GM19468 (cell line): ENCODE results near the gene MYO10.
"Not testable (repeated sequence)": the region's sequence is repeated elsewhere in the genome, so short reads cannot be mapped to it uniquely, and the experiment has no call there.

Experiments
- ATAC-seq: cut with Tn5 transposase; IDR thresholded peaks from one replicate; pipeline ENCODE4 v1.9.1; 2021; ENCODE audit warnings: mild to moderate bottlenecking, moderate library complexity, moderate number of reproducible peaks; ENCODE audit not compliant: unreplicated experiment; ENCODE audit errors: extremely low read depth

The MYO10 gene

GRCh38 chr5:16834029-16834428, 102.1 kb downstream of the MYO10 start:
- ATAC-seq: no peak

GRCh38 chr5:16831326-16831725, 104.8 kb downstream of the MYO10 start:
- ATAC-seq: not testable (repeated sequence)

GRCh38 chr5:16827755-16828154, 108.3 kb downstream of the MYO10 start:
- no peak for ATAC-seq

DNA sequence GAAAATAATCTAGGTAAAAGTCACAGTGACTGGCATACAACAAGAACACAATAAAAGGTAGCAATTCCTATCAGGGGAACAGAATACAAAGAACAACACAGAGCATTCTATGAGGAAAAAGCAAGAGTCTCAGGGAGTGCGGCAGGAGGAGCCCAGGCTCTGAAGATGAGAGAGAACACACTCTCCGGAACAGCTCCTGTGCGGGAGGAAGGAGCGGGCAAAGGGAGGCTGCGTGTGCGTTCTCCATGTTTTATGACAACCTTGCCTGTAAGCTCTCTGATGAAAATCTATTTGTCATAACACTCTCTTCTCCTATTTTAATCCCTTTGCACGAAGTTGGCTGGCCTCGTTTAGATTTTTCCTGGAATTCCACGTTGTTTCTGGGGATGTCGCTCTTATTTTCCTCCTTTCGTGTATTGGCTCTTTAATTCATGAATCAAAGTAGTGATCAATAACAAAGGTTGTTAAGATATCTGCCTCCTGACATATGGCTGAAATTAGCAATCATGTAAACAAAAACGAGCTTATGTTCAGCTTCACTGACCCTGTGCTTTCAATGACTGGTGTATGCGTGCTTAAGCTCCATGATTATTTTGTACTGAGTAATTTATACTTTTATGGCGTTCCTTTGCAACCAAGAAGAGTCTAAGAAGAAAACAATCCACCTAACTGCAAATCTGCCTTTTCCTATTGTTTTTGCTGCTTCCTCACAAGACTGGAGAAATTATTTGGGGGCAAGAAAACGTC, 109.5 kb downstream of the MYO10 start:
- no peak for ATAC-seq

- no peak for ATAC-seq
These were observed 116.4 kb downstream of the MYO10 start for GRCh38 chr5:16819522-16820167.

DNA sequence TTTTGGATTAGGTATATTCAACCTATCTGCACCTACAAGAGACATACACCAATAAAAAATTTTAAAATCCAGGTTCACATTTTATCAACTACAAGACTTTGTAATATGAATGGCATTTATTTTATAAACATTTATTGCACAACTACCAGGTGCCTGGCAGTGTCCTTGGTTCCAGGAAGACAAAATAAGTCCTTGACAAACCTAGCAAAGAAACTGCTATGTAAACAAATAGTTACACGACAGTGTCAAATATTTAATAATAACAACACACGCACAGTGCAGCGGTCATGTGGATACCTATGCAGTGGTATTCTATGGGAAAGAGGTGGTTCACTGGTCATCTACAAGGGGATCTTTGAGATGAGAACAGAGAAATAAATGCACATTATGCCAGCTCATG, 120.7 kb downstream of the MYO10 start:
- no peak for ATAC-seq

DNA sequence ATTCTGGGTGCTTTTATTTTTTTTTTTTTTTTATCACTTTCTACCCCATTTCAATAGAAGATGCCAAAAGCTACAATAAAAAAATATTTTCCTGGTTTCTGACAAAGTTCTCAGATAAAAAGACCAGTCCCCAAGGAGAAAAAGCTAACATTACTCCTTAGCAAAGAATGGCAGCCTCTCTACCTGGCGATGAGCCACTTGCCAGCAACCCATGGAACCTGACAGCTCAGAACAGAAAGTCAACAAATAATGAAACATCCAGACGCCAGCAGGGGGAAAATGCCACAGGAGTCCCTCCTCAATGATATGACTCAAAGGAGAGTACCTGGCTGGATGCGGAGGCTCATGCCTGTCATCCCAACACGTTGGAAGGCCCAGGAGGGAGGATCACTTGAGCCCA, 123.2 kb downstream of the MYO10 start:
- ATAC-seq: no peak

DNA sequence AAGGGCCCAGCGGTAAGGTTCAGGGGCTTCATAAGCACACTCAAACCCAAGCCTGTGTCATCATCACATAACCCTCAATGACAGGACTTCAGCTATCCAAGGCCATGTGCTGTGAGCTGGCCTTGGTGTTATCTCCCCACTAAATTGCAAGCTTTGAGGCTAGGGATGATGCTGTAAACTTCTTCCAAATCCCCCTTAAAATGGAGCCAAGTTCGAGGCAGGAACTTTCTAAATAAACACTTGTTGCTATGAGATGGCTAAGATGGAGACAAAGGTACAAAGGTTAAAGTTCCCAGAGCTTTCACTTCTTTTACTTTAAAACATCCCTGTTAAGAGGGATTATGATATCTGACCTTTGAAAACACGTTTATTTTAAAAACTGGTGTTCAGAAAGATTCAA, 123.6 kb downstream of the MYO10 start:
- no peak for ATAC-seq

DNA sequence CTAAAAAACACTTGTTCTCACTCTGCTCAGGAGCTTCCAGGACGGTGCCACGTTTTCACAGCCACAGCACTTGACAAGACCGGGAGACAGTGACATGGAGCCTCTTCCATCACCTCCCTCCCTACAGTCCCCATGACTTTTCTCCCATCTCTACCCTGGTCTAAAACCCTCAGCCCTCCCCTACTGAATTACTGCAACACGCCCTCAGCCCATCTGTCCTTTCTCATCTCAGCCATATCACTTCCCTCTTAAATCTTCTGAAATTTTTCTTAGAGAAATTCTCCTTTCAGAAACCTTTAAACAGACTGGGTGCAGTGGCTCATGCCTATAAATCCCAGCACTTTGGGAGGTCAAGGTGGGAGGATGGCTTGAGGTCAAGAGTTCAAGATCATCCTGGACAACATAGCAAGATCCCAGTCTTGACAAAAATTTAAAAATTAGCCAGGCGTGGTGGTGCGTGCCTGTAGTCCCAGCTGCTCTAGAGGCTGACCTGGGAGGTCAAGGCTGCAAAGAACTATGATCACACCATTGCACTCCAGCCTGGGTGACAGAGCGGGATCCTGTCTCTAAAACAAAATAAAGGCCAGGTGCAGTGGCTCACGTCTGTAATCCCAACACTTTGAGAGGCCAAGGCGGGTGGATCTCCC, 125.8 kb downstream of the MYO10 start:
- ATAC-seq: no peak

- no peak for ATAC-seq
These were observed 126.5 kb downstream of the MYO10 start for GRCh38 chr5:16809395-16810207.

DNA sequence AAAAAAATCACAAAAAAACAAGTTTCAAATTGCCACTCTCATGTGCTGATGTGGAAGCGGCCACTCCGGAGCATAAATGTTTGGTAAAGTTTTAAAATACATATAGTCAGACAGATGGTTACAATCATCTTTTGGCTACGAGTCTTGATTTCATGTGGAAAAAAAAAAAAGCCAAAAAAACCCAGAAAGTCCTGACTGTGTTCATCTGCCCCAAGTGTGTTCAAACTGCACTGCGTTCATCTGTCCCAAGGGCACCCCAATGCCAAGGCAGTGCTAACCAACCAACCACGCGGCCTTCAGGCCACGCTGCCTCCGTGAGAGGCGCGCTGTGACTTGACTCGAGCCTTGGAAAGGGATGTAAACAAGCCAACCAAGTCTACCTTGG, 127.1 kb downstream of the MYO10 start:
- no peak for ATAC-seq

- no peak for ATAC-seq
These were observed 128.1 kb downstream of the MYO10 start for GRCh38 chr5:16808021-16808420.

DNA sequence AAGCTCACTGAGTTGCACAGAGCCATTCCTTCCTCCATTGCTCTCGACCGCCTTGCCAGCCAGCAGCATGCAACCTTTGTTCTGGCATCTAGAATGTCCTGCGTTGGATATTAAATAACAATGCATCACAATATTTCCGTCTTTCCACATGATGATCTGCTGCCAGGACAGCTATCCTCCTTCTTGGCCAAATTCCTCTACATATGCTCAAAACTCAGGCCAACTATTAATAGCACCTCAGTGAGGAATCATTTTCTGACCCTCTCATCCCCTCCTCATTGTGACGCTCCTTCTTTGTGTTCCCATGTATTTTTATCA, 128.6 kb downstream of the MYO10 start:
- ATAC-seq: no peak

- no peak for ATAC-seq
These were observed 129.2 kb downstream of the MYO10 start for GRCh38 chr5:16806711-16807546.

DNA sequence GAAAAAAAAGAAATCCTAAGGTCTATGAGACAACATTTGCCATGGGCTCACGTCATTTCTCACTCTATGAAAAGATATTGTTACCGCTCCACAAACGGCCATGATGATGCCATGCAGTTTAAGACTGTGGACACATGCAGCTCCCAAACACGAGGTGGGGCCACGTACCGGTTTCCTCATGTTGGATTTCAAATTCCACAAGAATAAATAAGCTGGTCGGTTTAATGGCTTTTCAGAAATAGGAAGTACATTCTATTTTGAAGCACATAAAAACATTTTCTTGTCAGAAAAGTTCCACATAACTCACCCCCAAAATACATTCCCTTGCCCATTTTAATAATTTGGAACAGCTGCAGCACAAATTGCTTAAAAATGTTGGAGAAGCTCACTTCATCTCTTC, 130.6 kb downstream of the MYO10 start:
- no peak for ATAC-seq

DNA sequence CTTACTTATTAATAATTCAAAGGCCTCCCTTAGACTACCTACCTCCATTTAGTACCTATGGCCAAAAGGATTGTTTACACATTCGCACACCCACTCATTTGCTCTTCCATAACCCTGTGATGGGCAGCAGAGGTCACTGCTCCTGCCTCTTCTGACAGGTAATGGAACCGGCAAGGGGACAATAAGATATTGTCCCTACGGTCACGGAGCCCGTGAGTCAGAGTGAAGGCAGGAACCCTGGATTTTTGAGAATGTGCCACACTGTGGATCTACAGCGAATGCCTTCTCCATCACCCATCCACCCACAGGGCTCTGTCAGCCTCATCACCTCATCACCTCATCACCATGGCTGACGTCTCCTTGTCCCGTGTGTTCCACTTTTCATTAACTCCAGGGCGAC, 132.3 kb downstream of the MYO10 start:
- ATAC-seq: no peak

- no peak for ATAC-seq
These were observed 135.6 kb downstream of the MYO10 start for GRCh38 chr5:16800477-16800876.

DNA sequence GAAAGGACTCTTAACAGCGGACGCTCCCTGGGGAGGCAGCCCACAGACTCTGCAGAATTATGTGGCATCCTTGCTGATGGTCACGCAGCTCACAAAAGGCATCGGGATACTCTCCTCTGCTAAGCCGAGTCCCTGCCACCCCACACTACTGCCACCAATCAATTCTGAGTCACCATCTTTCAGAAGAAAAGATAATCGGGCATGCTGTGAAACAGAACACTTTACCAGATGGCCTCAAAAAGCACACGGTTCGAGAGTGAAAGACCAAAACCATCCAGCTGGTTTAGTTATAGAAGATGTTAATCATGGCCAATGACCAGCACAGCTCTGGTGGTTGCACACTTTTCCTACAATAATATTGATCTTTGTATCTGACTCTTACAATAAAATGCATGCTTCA, 136.3 kb downstream of the MYO10 start:
- ATAC-seq: no peak

- ATAC-seq: no peak
These were observed 138.1 kb downstream of the MYO10 start for GRCh38 chr5:16797951-16798350.

- ATAC-seq: no peak
These were observed 141.7 kb downstream of the MYO10 start for GRCh38 chr5:16794269-16794913.
